ENCODE data around the gene BTBD8.

The BTBD8 gene

DNA sequence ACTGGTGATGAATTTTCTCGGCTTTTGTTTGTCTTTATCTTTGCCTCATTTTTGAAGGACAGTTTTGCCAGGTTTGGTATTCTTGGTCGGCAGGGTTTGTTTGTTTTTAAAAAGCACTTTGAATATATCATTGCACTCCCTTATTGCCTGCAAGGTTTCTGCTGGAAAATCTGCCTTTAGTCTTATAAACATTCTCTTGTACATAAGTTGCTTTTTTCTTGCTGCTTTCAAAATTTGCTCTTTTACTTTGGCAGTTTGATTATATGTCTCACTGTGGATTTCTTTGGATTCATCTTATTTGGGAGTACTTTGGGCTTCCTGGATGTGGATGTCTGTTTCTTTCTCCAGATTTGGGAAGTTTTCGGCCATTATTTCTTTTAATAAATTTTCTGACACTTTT is 79.4 kb downstream of the BTBD8 start:
- ChIA-PET POLR2A (no interaction called here), CTCF (no interaction called here)
- no peak overlapping the region for H3K4me3 ChIP-seq (ENCODE audit: low read depth, low read length)
- DNase-seq (ENCODE audit: low read depth, low spot score): no peak
- no peak for TF ChIP-seq CTCF (IDR thresholded peaks at IDR 0.05; ENCODE audit: insufficient read depth, low read length, missing control alignments)

- TF ChIP-seq CTCF (IDR thresholded peaks at IDR 0.05; ENCODE audit: insufficient read depth, low read length, missing control alignments): no peak
- POLR2A ChIA-PET: no interaction called here
- CTCF ChIA-PET: no interaction called here
- no peak for DNase-seq (ENCODE audit: low read depth, low spot score)
- H3K4me3 ChIP-seq (ENCODE audit: low read depth, low read length): no peak overlapping the region
Measured at GRCh38 chr1:92165389-92165788, 85.2 kb downstream of the BTBD8 start.

DNA sequence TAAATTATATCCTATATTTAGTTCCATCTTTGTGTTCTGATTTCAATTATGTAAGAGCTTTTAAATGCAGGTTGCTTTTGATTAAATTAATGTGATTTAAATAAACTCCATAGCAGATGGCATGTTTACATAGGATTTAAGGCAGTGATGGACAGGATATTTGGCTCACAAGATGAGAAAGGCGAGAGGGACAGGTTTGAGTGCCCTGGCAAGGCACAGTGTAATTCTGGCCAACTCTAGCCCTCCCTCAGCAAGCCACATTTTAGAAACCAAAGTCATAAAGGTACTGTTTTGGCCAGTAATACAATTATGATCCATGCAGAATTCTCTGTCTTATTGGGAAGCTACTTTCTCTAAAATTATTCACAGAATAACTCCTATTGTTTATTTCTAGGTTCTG is 87.0 kb downstream of the BTBD8 start:
- no peak for TF ChIP-seq CTCF (IDR thresholded peaks at IDR 0.05; ENCODE audit: insufficient read depth, low read length, missing control alignments)
- no peak overlapping the region for H3K4me3 ChIP-seq (ENCODE audit: low read depth, low read length)
- ChIA-PET POLR2A (no interaction called here), CTCF (interaction anchor here (1.3 kb wide), 1 partner anchor 167 kb away, joined by 3 read pairs; no protein-coding TSS in a partner anchor)
- no peak for DNase-seq (ENCODE audit: low read depth, low spot score)

DNA sequence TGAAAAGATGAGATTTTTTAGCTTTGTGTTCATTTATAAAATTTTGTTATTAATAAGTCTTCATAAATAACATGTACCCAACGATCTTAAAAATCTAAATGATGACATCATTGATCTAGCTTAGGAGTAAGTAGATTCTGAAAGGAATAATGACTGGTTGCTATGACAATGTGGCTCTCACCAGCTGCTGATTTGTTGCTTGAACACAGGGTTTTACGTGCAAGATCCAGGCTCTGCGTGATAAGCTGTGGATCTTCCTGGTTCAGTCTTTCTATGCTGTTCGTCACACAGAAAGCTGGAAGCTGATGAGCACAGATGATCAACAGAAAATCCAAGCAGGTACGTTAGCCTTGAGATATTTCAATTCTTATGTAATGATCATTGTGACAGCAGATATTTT is 88.5 kb downstream of the BTBD8 start:
- CTCF ChIA-PET: no interaction called here
- no peak overlapping the region for H3K4me3 ChIP-seq (ENCODE audit: low read depth, low read length)
- TF ChIP-seq CTCF (IDR thresholded peaks at IDR 0.05; ENCODE audit: insufficient read depth, low read length, missing control alignments): no peak
- POLR2A ChIA-PET: no interaction called here
- DNase-seq (ENCODE audit: low read depth, low spot score): no peak

- no peak for TF ChIP-seq CTCF (IDR thresholded peaks at IDR 0.05; ENCODE audit: insufficient read depth, low read length, missing control alignments)
- CTCF ChIA-PET: no interaction called here
Measured at GRCh38 chr1:92169214-92170005, 89.3 kb downstream of the BTBD8 start.

GRCh38 chr1:92184632-92185031 is 104.5 kb downstream of the BTBD8 start:
- H3K4me3 ChIP-seq (ENCODE audit: low read depth, low read length): no peak overlapping the region
- DNase-seq (ENCODE audit: low read depth, low spot score): peak; percentile 31
- POLR2A ChIA-PET: no interaction called here
- CTCF ChIA-PET: no interaction called here
- TF ChIP-seq CTCF (IDR thresholded peaks at IDR 0.05; ENCODE audit: insufficient read depth, low read length, missing control alignments): no peak

More at GRCh38 chr1:92169214-92170005, 89.3 kb downstream of the BTBD8 start:
- H3K4me3 ChIP-seq (ENCODE audit: low read depth, low read length): no peak overlapping the region
- DNase-seq (ENCODE audit: low read depth, low spot score): no peak
- POLR2A ChIA-PET: no interaction called here
